NCI-H1105 treated with DMSO at 0.1 percent for 48 hours (cell line): ENCODE measurements around the gene MRPL14.
A peak's percentile ranks its signal among the peaks of the same experiment; 100 is the strongest.
"Not testable (repeated sequence)": the region's sequence is repeated elsewhere in the genome, so short reads cannot be mapped to it uniquely, and the experiment has no call there.

Source experiments
- DNase-seq: peaks from one replicate; lab custom pipeline; 2025; lab: John Stamatoyannopoulos, UW

Gene MRPL14

GRCh38 chr6:44149369-44150012, 22.2 kb upstream of the MRPL14 start:
- DNase-seq: no peak

- no peak for DNase-seq
Measured at GRCh38 chr6:44148306-44148705, 21.1 kb upstream of the MRPL14 start.

GRCh38 chr6:44147256-44147655, 20.0 kb upstream of the MRPL14 start:
- DNase-seq: no peak

DNA sequence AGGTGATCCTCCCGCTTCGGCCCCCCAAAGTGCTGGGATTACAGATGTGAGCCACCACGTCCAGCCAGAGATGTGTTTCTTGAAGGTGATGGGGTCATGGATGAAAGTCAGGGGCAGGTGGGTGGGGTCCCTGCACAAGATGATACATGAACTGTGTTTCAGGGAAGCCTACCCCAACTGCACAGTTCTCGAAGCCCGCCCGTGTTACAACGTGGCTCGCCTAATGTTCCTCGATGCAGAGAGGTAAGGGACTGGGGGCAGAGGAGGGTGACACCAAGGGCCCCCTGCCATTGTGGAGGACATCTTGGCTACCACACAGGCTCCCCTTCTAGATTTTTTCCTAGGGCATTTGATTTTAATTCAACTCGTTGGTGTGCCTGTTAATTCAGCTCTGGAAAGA, 19.4 kb upstream of the MRPL14 start:
- no peak for DNase-seq

GRCh38 chr6:44145839-44146238, 18.6 kb upstream of the MRPL14 start:
- DNase-seq: no peak

GRCh38 chr6:44144536-44144935, 17.3 kb upstream of the MRPL14 start:
- DNase-seq: not testable (repeated sequence)

- DNase-seq: no peak
Measured at GRCh38 chr6:44143731-44144130, 16.5 kb upstream of the MRPL14 start.

DNA sequence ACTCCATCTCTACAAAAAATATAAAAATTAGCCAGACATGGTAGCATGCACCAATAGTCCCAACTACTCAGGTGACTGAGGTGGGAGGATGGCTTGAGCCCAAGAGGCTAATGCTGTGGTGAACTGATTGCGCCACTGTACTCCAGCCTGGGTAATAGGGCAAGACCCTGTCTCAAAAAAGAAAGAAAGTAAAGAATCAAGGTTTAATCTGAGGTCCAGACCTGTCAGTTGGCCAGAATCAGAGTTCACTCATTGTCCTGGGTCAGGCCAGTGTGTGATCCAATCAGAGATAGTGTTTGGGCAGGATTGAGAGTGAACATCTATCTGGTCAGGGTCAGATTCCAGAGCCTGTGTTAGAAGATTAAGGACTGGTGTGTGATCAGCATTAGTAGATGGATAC, 15.6 kb upstream of the MRPL14 start:
- DNase-seq: no peak

DNA sequence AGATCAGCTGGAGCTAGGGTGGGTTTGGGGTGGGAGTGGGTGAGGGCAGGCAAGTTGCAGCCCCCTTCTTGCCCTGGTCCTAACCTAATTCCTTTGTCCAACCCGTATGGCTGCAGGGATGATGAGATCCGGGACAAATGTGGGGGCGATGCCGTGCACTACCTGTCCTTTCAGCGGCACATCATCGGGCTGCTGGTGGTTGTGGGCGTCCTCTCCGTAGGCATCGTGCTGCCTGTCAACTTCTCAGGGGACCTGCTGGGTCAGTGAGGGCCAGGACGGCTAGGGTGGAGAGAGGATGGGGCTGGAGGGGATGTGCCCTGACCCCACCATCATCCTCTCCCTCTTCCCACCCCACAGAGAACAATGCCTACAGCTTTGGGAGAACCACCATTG, 12.1 kb upstream of the MRPL14 start:
- DNase-seq: no peak

DNA sequence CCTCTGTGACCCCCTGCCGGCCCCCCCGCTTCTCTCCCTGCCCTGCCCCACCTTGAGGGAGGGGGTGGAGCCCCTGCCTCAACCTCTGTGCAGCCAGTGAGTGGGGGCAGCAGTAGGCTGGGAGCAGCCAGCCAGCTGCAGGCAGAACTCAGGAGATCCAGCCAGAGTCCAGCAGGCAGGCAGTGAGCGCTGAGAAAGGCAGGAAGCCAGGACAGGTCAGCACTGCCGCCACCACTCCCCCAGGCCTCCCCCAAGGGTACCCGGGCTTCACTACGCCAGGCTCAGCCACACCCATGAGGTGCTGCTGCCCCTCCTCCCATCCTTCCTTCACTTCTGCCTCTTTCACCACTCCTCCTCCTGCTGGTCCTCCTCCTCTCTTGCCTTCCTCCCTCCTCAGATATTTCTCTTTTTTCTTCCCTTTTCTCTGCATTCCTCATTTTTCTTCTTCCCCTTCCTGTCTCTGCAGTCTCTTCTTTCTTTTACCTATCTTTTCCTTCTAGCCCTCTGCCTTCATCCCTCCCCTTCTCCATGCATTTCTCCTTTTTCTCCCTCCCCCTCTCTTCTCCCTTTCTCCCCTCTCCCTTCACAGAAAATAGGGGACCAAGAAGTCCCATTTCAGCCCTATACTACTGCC, 11.6 kb upstream of the MRPL14 start:
- DNase-seq: no peak

GRCh38 chr6:44135875-44136274, 8.6 kb upstream of the MRPL14 start:
- no peak for DNase-seq

DNA sequence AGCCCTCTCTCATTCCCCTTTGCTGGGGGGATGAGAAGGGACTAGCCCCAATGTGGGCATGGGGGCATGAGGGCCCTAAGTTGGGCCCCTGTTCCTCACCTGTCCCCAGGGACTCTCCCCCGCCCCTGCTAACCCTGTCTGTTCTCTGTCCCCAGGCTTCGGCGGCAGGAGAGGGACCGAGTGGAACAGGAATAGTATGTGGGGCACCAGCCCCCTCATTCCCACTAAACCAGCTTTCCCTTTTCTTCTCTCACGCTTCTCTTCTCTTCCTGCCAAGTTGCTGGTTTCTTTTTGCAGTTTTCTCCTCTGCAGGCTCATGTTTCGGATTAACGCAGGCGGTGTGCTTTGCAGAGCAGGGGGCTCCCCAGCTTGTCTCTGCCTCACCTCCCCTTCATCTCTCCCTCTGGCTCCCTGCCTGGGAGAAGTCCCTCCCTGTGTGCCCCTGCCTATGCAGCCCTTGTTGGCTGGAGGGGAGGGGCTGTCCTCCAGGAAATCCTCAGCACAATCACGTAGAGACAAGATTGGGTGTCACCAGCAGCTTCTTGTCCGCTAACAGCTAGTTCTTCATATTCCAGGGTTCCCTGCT, 8.0 kb upstream of the MRPL14 start:
- DNase-seq: no peak

DNA sequence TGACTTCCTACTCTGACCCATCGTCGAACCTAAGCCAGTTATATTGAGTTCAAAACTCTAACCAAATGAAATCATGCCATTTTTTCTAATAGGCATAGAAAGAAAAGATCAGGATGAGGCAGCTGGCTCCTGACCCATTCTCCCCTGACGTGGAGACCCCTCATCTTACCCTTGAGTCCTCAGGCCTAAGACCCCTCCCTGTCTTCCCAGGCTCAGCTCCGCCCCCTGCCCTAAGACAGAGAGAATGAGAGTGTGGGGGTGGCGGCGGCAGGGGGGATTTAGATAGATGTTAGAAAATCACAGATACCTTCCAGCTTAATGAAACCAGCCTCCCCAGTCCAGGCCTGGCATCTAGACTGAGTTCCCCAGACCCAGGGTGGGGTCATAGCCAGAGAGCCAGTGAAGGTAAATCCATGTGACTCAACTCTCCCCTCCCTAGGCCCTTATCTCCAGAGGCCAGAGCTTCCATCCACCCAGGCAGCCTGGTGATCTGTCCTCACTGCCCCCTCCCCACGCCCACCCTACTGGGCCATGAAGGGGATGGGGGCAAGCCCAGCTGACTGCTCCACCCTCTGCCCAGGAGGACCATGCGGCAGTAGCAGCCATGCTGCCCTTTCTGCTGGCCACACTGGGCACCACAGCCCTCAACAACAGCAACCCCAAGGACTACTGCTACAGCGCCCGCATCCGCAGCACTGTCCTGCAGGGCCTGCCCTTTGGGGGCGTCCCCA, 6.9 kb upstream of the MRPL14 start:
- DNase-seq: no peak

DNA sequence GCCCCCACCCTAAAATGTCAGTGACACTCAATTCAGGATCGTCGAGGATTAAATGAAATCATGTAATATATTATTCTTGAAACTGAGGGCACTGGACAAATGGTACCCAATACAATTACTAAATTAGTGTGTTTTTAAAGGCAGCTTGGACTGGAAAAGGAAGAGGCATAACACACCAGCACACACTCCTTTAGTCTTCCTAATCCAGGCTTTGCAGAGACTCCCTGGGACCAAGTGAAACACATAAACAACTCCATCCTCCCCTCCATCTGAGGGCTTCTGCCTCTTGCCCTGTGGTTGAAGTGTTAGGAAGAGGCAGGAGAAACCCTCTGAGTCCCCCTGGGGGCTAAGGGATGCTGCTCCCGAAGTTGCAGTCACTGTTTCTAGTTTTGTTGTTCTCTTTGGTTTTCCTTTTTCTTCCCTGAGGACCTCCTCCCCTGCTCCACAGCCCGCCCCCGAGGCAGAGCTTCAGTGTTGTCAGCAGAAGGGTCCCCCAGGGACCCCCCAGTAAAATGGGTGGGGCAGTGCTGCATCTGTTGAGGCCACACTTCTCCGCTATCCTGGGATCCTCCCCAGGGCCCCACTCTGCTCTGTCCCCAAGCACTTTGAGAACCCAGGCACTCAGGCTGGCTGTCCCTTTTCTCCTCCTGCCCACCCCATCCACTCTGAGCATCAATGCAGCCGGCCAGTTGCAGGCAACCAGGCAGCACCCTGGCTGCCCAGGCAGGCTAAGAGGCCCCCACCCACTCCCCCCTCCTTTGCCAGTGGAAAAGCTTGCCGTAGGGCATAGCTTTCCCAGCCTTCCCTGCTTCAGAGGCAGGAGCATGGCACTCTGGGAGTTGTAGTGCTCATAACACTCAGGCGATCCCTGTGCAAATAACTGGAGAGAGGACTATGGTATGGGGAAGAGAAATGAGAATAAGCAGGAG, 6.0 kb upstream of the MRPL14 start:
- DNase-seq: peak; percentile 57

GRCh38 chr6:44132476-44132875, 5.2 kb upstream of the MRPL14 start:
- DNase-seq: no peak

DNA sequence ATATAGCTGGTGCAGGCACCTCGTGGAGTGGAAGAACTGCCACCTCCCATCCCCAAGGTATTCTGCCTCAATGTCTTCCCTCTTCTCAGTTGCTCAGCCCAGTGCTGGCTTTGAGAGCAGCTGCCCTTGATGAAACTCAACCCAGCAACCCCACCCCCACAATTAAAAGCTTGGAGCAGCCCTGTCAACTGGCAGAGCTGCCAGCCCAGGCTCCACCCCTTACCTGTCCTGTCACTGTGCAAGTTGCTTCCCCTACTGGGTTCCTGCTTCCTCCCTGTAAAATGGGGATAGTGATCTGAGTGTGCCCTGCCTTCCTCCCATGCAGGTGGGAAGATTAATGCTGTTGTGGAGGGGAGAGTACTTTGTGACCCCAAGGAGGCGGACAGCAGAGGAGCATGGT, 4.6 kb upstream of the MRPL14 start:
- DNase-seq: peak; percentile 8

- DNase-seq: no peak
Measured at GRCh38 chr6:44129841-44130322, 2.6 kb upstream of the MRPL14 start.

GRCh38 chr6:44128020-44128917, 1.0 kb upstream of the MRPL14 start:
- DNase-seq: no peak

DNA sequence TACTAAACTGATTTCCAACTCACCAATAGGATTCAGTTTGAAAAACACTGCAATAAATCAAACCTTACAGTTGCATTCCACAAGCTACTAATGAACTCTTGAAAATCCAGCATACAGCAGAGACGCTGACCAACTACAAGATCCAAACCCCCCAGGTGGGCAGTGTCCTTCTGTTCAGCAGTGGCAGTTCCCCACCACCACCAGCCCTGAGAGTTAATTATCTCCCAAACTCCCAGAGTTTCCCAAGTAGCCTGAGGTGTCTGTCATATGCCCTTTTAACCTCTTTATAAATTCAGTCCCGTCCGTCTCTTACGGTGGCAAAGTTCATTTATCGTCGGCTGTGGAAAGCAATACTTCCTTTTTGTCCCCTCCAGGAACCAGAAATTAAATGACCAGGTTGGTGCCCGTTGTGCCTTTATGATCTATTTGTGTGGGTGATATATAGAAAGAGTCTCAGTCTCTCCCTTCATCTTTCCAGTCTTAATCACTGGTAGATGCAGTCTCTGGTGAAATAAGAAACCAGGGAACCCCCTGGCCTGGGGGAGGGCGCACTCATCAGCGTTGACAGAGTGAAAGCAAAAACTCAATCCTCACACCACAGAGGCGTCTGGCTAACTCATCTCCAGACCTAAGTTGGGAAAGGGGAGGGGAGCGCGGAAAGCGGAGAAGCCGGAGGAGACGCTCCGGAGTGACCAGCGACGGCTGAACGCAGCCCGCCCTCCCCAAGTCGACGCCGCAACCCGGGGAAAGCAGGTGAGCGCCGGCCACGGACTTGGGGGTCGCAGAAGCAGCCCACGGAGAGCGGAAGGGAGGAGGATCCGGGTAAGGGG, 717 bp downstream of the MRPL14 start:
- no peak for DNase-seq

GRCh38 chr6:44123544-44123943, 3.7 kb downstream of the MRPL14 start:
- DNase-seq: no peak
